HCT116 (cell line): Measurements from ENCODE around the gene INTS1. TPM values are rescaled to one million over a fixed set of nuclear protein-coding genes. Genes with fewer than 3 reads are reported as not detected.

ENCODE experiments used
- ATAC-seq: fragments of 200-7000 bp; cut with Tn5 transposase; 2 replicates; pipeline ENCODE4 v1.9.1; 2020; ENCODE audit warnings: mild to moderate bottlenecking, moderate library complexity
- BruUV-seq: library from RNA; stranded (reverse); fragments of 400-500 nt; replicated peaks from 2 replicates; lab custom pipeline; 2021; lab: Mats Ljungman, UMichigan
- CTCF ChIA-PET: fragments of 300-600 bp; sonication (Branson Sonifier 250); formaldehyde crosslinking; loops from one replicate; lab custom pipeline; 2021; ENCODE audit warnings: antibody characterized with exemption; lab: Charles Lee
- POLR2A ChIA-PET: fragments of 300-600, 350-600 bp; sonication (Branson Sonifier 250); formaldehyde crosslinking; loops from one replicate; lab custom pipeline; 2021; ENCODE audit warnings: antibody characterized with exemption; lab: Charles Lee
- RAD21 ChIA-PET, 2 experiments: fragments of 300-600 bp; sonication (Branson Sonifier 250); formaldehyde crosslinking; loops; one replicate each; lab custom pipeline; 2023; ENCODE audit warnings: low total read pairs in 2 of 2; ENCODE audit not compliant: uncharacterized antibody in 2 of 2, unreplicated experiment in 2 of 2, low non-redundant PET in 1 of 2; lab: Charles Lee
- DNase-seq: peaks from one replicate; pipeline ENCODE4 v3.0.0-alpha.2; 2010; ENCODE audit warnings: low read depth, low spot score
- H2AFZ ChIP-seq: fragments of 200-600 bp; shearing (Covaris generic), sonication (generic); 2 replicates; pipeline ENCODE4 v1.6.1; 2017; ENCODE audit warnings: low read depth, mixed run types, mixed read lengths, antibody characterized with exemption, low read length; ENCODE audit not compliant: poor library complexity, severe bottlenecking
- H3K27ac ChIP-seq: 2 replicates; pipeline ENCODE4 v1.5.1; 2012; ENCODE audit warnings: low read depth, low read length
- H3K27me3 ChIP-seq: fragments of 200-600 bp; sonication (generic); 2 replicates; pipeline ENCODE4 v1.6.1; 2016; ENCODE audit warnings: mixed run types, low read length, mixed read lengths; ENCODE audit not compliant: insufficient read depth
- H3K36me3 ChIP-seq, 2 experiments: fragments of 200-500 bp in 1 of 2; fragments of 200-600 bp in 1 of 2; sonication (Bioruptor generic) in 1 of 2; sonication (generic) in 1 of 2; 2 replicates each; pipeline versions ENCODE4 v1.5.1 to v1.6.1; 2014 to 2016; ENCODE audit warnings: low read length in 2 of 2, inconsistent platforms in 1 of 2, mixed read lengths in 1 of 2, mixed run types in 1 of 2; ENCODE audit not compliant: insufficient read depth in 2 of 2, control insufficient read depth in 1 of 2
- H3K4me1 ChIP-seq, 2 experiments: fragments of 200-600 bp in 1 of 2; sonication (generic) in 1 of 2; 2 replicates each; pipeline versions ENCODE4 v1.5.1 to v1.6.1; 2012 to 2017; ENCODE audit warnings: low read length in 2 of 2, inconsistent platforms in 1 of 2, mild to moderate bottlenecking in 1 of 2, mixed read lengths in 1 of 2, mixed run types in 1 of 2, moderate library complexity in 1 of 2; ENCODE audit not compliant: insufficient read depth in 2 of 2, control insufficient read depth in 1 of 2
- H3K4me2 ChIP-seq: fragments of 200-600 bp; sonication (generic); 2 replicates; pipeline ENCODE4 v1.6.1; 2017; ENCODE audit warnings: mixed run types, low read length, mixed read lengths
- H3K4me3 ChIP-seq, 2 experiments: fragments of 200-600 bp in 1 of 2; sonication (generic) in 1 of 2; replicated peaks in 1 of 2; 2 replicates each; pipeline ENCODE4 v1.5.1; 2011 to 2016; ENCODE audit warnings: low read length in 2 of 2, control low read depth in 1 of 2, low read depth in 1 of 2, mild to moderate bottlenecking in 1 of 2, mixed read lengths in 1 of 2, mixed run types in 1 of 2
- H3K79me2 ChIP-seq: fragments of 200-600 bp; sonication (generic); 2 replicates; pipeline ENCODE4 v1.6.1; 2017; ENCODE audit warnings: mild to moderate bottlenecking, mixed run types, low read length, moderate library complexity, mixed read lengths; ENCODE audit not compliant: insufficient read depth
- H3K9ac ChIP-seq: fragments of 200-600 bp; sonication (generic); 2 replicates; pipeline ENCODE4 v1.6.1; 2016; ENCODE audit warnings: low read length, mixed read lengths
- H3K9me2 ChIP-seq: fragments of 200-600 bp; sonication (generic), shearing (Covaris generic); 2 replicates; pipeline ENCODE4 v1.6.1; 2017; ENCODE audit warnings: mixed run types, mild to moderate bottlenecking, moderate library complexity; ENCODE audit not compliant: insufficient read depth
- H3K9me3 ChIP-seq, 2 experiments: fragments of 200-500 bp in 1 of 2; fragments of 200-600 bp in 1 of 2; sonication (Bioruptor generic) in 1 of 2; sonication (generic) in 1 of 2; 2 replicates each; pipeline ENCODE4 v1.6.1; 2014 to 2017; ENCODE audit warnings: low read length in 2 of 2, mixed read lengths in 2 of 2, inconsistent platforms in 1 of 2, low read depth in 1 of 2, mild to moderate bottlenecking in 1 of 2, mixed run types in 1 of 2, moderate library complexity in 1 of 2; ENCODE audit not compliant: control insufficient read depth in 1 of 2, insufficient read depth in 1 of 2
- H4K20me1 ChIP-seq: fragments of 200-600 bp; sonication (generic), shearing (Covaris generic); 2 replicates; pipeline ENCODE4 v1.6.1; 2017; ENCODE audit warnings: mixed run types, mild to moderate bottlenecking, moderate library complexity; ENCODE audit not compliant: insufficient read depth
- CBX3 ChIP-seq: IDR thresholded peaks from 2 replicates; pipeline ENCODE4 v1.6.1; 2012; ENCODE audit warnings: low read depth
- ELF1 ChIP-seq: IDR thresholded peaks from 2 replicates; pipeline ENCODE4 v1.6.1; 2012; ENCODE audit warnings: low read depth, borderline replicate concordance
- POLR2A ChIP-seq: IDR thresholded peaks from 2 replicates; pipeline ENCODE4 v1.7.0; 2011; ENCODE audit warnings: borderline replicate concordance; ENCODE audit not compliant: insufficient read depth, insufficient read length; ENCODE audit errors: extremely low read depth
- POLR2AphosphoS5 ChIP-seq: IDR thresholded peaks from 2 replicates; pipeline ENCODE4 v1.6.1; 2011; ENCODE audit warnings: mild to moderate bottlenecking, low read depth, low read length, moderate library complexity
- RAD21 ChIP-seq: IDR thresholded peaks from 2 replicates; pipeline ENCODE4 v1.6.1; 2012; ENCODE audit warnings: low read depth, mild to moderate bottlenecking
- SIN3A ChIP-seq: IDR thresholded peaks from 2 replicates; pipeline ENCODE4 v1.6.1; 2012; ENCODE audit warnings: low read depth
- TCF7L2 ChIP-seq: IDR thresholded peaks from 2 replicates; pipeline ENCODE4 v1.7.0; 2011; ENCODE audit warnings: borderline replicate concordance, inconsistent platforms; ENCODE audit not compliant: insufficient read depth, insufficient read length; ENCODE audit errors: extremely low read depth
- ZNF274 ChIP-seq: fragments of 200-500 bp; sonication (Bioruptor generic); IDR thresholded peaks from 2 replicates; pipeline ENCODE4 v1.6.1; 2014; ENCODE audit warnings: mild to moderate bottlenecking, low read depth, low read length, inconsistent platforms
- intact Hi-C: fragments of 100-400 bp; cut with micrococcal nuclease; formaldehyde crosslinking; loops from 2 replicates; pipeline ENCODE4 v1.10.0; 2022
- total RNA-seq: library from RNA; stranded (reverse); gene quantifications from one replicate; pipeline ENCODE4 v1.2.1, GENCODE V29; 2021; ENCODE audit not compliant: unreplicated experiment
- TF ChIP-seq, protein P1 (sequence below): IDR thresholded peaks from 2 replicates; pipeline ENCODE4 v1.6.1; 2012; ENCODE audit warnings: low read depth

The INTS1 gene
- total RNA-seq, 1 experiment from 2014 or later, result 167 TPM

DNA sequence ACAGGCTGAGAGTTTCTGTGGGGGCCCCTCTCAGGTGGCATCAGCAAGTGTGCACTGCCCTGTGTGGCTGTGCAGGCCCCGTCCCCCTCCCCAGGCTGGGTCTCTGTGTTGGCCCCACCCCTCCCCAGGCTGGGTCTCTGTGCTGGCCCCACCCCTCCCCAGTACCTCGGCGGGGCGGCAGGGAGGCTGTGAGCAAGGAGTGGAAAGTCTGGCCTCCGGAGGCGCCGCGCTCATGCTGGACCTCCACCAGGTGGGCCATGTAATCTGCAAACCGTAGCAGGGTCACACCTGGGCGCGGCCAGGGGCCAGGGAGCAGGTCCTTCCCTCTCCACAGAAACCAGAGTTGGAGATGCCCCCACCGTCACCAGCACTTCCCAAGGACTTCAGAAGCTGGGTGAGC is 23.5 kb downstream of the INTS1 start:
- no peak overlapping the region for H3K9ac ChIP-seq
- no peaks in the 10 kb centered on the region for H3K4me1 ChIP-seq
- H3K9me3 ChIP-seq, result no peaks in the 10 kb centered on the region
- ChIA-PET POLR2A (no interaction called here), RAD21 (no interaction called here), CTCF (no interaction called here)
- H3K4me3 ChIP-seq, result no peak overlapping the region
- no peak for TF ChIP-seq RAD21
- TF ChIP-seq TCF7L2, result no peak
- no peak for TF ChIP-seq CBX3
- TF ChIP-seq ZNF274, result no peak
- no peak for TF ChIP-seq POLR2AphosphoS5
- TF ChIP-seq POLR2A, result no peak
- TF ChIP-seq, protein P1, sequence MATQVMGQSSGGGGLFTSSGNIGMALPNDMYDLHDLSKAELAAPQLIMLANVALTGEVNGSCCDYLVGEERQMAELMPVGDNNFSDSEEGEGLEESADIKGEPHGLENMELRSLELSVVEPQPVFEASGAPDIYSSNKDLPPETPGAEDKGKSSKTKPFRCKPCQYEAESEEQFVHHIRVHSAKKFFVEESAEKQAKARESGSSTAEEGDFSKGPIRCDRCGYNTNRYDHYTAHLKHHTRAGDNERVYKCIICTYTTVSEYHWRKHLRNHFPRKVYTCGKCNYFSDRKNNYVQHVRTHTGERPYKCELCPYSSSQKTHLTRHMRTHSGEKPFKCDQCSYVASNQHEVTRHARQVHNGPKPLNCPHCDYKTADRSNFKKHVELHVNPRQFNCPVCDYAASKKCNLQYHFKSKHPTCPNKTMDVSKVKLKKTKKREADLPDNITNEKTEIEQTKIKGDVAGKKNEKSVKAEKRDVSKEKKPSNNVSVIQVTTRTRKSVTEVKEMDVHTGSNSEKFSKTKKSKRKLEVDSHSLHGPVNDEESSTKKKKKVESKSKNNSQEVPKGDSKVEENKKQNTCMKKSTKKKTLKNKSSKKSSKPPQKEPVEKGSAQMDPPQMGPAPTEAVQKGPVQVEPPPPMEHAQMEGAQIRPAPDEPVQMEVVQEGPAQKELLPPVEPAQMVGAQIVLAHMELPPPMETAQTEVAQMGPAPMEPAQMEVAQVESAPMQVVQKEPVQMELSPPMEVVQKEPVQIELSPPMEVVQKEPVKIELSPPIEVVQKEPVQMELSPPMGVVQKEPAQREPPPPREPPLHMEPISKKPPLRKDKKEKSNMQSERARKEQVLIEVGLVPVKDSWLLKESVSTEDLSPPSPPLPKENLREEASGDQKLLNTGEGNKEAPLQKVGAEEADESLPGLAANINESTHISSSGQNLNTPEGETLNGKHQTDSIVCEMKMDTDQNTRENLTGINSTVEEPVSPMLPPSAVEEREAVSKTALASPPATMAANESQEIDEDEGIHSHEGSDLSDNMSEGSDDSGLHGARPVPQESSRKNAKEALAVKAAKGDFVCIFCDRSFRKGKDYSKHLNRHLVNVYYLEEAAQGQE, result no peak
- no peak for TF ChIP-seq ELF1
- no peak for TF ChIP-seq SIN3A
- no TSS peak for BruUV-seq
- no peaks in the 10 kb centered on the region for H3K27me3 ChIP-seq
- no peak overlapping the region for H2AFZ ChIP-seq
- H3K4me2 ChIP-seq, result no peak overlapping the region
- no peaks in the 10 kb centered on the region for H3K9me2 ChIP-seq
- 0 out of 2 replicates have a peak, but pooled peaks have one; percentile 2 for ATAC-seq
- intact Hi-C loops, result no loop called here
- no peaks in the 10 kb centered on the region for H3K79me2 ChIP-seq
- no peak for DNase-seq
- no peaks in the 10 kb centered on the region for H4K20me1 ChIP-seq
- H3K27ac ChIP-seq, result no peak overlapping the region
- H3K36me3 ChIP-seq, result peaks cover 2 to 35% of the 10 kb centered on the region in 2 experiments; a peak in 2 of 4 replicates
